Activated T-helper 1 cell treated with Interleukin-2 at 50 U/mL for 16 hours (primary cell): ENCODE results near the gene TBC1D22A.
"Not testable (repeated sequence)": the region's sequence is repeated elsewhere in the genome, so short reads cannot be mapped to it uniquely, and the experiment has no call there.

Experiments
- DNase-seq: peaks from one replicate; pipeline ENCODE4 v3.0.0-alpha.2; 2020; ENCODE audit warnings: low read depth

TBC1D22A gene

DNA sequence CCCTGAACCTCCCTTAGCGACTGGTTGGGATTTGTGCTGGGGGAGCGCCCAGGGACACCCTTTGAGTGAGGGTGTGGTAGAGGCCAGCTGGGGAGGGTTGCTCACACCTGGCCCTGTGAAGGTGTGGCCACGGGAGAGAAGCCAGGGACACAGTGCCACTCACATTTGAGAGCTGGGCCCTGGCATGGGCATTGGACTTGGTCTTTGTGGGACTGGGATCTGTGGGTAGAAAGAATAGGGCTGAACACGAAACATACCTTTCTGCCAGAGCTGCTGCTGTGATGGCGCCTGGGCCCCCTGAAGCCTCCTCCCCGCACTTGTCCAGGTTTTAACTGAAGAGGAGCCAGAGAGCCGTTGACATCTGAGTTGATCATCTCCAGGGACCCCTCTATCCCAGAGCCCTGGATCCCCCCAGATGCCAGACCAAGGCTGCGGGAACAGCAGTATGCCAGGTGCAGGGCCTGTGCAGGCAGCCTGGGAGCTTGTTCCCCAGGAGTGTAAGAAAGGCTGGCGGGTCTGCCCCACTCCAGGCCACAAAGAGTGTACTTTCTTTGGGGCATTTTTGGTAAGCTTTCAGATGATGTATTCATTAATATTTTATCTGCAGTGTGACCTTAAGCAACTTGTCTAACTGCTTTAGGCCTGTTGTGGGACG, 284.1 kb downstream of the TBC1D22A start:
- no peak for DNase-seq

DNA sequence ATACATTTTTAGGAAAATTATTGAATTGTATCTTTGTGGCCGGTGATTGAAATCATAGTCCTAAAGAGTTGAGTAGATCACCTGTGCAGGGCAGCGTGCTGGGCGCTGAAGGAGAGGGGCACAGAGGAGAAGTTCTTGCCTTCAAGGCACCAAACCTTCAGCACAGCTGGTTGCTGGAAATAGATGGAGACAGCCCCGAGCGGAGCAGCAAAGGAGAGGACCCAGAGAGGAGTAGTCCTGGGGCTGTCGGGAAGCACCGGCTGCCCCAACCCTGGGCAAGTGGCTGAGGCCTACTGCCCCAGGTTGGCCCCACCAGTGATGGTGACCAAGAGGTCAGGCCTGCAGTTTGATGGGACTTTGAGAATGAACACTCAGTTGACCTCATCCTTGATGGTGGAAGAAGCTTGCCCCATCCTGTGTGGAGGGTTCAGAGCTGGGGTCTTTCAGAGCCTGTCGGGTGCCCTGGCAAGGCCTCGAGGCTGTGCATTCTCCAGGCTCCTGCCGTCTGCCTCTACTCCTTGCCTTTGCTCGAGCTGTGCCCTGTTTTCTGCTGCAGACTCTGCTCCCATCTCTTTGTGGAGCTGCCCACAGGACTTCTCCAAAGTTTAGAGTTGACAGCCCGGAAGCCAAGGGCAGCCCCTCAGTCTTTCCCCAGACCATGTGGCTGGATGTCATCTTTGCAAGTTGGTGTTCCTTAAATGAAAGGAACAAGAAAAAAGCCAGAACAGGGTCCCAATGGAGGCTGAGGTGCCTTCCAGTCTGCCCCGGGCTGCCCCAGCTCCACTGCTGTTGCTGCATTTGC, 285.1 kb downstream of the TBC1D22A start:
- DNase-seq, result no peak

DNA sequence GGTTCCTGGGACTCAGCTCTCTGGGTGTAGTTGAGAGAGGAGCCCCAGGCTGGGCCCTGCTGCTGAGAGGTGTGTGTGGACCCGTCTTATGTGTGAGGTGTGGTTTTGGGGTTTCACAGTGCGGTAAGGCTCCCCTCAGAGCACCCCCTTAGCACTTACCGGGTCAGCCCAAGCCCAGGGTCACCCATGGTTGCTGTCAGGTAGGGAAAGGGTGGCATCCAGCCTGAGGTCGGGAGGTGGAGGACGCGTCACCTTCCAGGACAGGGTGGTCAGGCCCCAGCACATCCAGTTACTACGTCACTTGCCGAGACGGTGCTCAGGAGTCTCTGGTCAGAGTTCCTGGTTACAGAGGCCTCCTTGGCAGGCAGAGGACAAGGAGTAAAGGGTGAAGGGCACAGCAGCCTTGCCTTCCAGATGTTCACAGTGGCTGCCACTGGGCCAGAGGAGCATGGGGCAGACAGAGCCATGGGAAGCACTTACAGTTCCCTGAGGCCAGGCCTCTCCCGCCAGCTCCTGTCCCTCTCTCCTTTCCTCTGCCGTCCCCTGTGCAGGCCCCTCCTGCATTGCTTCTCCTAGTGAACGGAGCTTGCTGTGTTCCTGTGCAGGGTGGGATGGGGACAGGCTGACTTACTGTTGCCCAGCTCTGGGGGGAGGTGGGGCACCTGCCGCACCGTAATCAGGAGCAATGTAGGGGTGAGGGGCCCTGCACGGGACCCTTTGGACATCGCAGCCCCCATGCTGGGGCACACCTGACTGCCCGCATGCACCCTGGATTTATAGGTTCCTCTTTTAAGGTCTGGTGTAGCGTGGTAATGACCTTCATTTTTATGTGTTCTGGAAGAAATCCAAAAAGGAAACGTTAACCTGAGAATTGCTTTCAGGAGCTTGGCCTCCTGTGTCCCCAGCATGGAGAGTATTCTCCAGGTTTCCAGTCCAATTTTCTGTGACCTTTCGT, 285.9 kb downstream of the TBC1D22A start:
- DNase-seq, result no peak

DNA sequence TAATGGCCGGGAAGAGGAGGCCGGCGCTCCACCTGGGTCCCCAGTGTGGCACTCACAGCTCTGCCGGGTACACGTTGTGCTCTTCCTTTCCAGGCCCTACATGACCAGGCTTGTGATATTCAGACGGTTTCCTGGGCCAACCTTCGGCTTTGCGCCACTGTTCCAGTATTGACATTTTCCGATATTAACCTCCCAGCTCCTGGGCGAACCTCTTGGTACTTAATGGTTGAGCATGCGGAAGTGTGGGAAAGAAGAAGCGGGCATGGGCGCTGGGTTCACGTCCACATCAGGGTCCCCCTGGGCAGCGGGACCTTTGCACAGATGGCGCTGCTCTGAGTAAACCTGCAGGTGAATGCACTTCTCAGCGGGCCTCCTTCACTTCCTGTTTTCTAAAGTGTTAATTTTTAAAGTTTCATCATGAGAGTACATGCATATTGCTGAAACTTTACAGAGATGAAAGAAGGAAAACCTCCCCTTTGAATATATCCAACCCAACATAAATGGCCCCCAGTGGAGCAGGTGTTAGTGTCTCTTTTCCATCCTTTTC, 286.7 kb downstream of the TBC1D22A start:
- DNase-seq, result no peak

DNA sequence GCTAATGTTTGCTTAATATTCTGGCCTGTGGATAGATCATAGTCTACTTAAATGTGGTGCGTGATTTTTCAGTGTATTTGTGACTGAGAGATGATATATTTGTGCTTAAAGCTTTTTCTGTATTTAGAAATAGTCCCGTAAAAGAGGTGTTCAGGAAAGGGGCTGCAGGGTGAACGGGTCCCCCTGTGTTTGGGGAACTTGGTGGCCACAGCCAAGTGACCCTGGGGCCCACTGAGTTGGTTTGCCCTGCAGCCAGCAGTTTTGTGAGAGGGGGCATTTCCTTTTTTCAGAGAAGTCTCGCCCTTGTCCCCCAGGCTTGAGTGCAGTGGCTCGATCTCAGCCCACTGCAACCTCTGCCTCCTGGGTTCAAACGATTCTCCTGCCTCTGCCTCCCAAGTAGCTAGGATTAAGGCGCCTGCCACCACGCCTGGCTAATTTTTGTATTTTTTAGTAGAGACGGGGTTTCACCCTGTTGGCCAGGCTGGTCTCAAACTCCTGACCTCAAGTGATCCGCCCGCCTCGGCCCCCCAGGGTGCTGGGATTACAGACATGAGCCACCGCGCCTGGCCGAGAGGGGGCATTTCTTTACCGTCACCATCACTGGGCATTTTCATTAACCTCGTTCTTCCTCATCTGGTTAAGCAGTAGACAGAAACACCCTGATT, 287.4 kb downstream of the TBC1D22A start:
- DNase-seq, result not testable (repeated sequence)

DNA sequence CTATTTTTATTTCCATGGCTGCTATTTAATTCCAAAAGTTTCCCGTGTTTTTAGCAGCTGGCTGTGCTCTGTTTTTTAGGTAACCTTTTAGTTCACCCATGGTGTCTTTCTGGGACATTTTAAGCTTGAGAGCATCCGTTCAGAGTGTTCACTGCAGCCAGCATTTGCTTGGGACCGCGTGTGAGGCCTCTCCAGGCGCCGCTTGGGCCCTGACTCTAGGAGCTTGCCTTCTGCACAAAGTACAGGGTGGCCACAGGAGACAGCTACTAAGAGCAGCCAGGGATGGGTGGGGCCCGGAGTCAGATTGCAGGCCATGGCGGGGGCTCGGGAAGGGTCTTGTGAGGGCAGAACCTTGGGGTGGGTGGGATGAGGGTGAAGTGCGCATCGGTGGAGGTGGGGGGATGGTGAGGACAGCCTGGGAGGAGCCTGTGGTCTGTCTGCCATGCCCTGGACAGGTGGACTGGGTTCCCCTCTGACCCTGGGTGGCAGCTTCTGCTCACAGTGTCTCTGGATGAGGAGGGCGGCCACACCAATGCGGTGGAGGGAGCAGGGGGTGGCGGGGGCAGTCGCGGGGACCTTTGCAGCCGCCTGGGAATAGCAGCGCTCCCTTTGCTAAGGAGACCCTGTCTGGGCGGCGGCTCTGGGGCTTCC, 288.1 kb downstream of the TBC1D22A start:
- DNase-seq, result no peak

DNA sequence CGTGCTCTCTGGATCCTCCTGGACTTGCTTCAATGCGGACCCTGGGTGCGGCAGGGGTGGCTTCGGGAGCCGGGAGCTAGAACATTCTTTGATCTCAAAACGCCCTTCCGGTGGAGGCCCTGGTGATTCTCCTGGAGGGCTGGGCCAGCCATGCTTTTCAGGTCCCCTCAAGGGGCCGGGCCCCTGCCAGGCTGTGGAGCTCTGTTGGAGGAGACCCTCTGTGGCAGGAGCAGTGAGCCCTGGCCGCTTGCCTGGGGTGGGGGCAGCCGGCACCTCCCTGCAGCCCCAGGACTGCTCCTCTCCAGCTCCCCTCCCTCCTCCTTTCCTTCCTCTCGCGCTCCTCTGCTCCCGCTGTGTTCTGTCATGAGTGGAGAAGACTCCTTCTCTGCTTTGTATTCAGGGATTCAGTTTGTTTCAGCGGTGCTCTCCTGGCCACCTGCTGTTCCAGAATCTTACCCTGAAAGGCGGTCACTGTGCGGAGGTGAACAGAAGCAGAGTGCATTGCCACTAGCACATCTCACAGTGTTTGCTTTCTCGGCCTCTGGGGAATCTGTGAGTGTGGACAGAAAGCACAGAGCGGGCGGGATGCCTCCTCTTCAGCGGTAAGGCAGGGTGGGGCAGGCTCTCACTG, 289.1 kb downstream of the TBC1D22A start:
- no peak for DNase-seq

DNA sequence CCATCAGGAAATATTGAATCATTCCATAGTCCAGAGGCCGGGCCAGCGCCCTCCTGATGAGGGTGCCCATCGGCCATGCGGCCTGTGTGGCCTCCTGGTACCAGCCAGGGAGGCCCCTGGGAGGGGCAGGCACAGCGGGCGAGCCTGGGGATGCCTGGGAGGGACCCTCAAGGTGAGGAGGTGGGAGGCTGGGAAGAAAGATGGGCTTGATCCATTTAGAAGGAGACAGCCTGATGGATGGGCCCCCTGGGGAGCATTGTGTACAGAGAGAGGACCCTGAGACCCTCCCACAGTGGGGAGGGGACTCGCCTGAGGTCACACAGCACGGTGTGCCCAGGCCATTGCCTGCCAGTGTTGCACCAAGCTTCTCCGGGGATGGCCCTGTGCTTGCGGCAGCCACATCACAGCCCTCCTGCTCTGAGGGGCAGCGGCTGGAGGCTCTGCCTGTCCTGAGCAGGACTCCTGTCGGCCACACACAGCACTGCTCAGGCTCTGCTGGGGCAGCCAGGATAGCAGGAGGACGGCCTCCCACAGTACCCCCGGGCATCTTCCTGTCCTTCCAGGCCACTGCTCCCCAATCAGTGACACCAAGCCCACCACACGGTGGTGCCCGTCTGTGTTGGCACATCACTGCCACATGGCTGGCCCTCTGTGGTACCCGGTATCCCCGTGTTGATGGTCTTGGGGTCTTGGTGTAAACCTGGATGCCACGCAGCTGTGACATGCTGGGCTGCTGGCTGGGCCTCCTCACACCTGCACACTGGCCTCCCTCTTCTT, 290.0 kb downstream of the TBC1D22A start:
- DNase-seq, result no peak

DNA sequence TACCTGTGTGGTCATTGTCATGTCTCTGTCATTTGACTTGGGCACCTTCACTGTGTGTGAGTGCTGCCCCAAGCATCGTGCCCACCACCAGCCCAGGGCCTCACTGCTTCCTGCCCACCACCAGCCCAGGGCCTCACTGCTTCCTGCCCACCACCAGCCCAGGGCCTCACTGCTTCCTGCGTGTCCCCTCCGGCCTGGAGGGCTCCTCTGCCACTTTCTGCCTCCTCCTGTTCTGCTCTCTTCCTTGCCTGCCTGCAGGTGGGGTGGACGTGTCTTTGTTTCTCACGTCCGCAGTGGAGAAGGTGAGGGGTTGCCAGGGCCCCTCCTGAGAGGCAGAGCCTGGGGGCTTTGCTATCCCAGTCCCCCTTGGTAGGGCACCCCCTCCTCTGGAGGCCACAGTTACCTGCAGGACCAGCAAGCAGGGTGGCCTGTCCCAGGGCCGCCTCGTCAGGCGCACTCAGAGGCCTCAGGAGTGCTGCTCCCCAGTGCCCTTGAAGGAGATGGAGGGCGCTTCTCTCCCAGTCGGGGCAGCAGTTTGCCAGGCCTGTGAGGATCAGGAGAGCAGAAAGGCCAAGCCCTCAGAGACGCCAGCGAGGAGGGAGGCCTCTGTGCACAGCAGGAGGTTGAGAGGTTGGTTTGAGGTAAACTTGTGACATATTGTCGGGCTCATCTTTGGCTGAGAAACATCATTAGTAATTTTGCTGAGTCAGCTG, 290.7 kb downstream of the TBC1D22A start:
- no peak for DNase-seq

DNA sequence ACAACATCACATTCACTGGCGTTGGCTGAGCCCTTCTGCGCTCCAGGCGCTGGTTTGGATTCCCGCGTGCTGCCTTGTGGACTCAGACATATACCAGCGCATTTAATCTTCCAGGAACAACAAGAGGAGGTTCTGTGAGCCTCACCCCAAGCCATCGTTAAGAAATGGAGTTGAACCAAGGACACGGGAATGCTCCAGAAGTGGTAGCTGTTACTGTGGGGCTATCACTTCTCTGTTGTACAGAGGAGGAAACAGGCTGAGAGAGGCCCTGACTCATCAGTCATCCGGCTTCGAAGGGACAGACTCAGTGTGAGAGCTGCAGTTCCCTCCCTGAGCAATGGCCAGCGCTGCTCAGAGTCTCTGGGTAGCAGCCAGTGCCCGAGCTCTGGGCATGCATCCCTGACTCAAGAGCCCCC, 291.3 kb downstream of the TBC1D22A start:
- no peak for DNase-seq

DNA sequence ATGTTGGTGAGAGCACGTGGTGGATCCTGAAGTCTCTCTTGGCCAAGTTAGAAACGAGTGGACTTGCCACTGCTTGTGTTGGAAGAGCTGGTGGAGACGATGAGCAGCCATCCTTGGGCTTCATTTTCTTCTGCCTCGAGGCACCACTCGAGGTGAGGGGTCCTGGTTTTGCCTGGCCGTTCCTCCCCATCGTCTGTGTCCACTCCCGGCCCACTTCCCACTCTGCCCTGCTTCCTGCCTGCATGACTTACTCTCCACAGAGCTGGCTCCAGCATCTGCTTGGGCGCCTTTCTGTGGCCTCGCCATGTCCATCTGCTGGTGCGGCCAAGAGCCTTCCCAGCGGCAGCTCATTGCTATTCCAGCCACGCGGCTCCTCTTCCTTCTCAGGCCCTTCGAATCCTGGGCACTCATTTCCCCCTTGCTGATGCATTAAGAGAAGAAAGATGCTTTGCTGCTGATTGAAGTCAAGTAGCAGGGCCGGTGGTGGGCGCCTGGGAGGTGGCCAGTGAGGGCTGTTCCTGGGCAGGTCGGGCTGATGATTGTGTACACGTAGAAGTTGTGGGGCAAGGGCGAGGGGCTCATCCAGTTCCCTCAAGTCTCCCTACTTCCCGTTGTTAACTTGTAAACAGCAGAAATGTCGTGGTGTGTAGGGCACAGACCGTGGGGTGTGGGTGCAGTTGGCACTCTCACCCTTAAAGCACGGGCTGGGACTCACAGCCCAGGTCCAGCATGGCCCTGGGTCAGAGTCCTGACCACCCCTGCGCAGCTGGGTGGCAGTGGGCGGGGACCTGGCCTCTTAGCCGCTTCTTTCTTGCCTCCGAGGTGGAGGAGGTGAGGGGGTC, 292.0 kb downstream of the TBC1D22A start:
- no peak for DNase-seq

DNA sequence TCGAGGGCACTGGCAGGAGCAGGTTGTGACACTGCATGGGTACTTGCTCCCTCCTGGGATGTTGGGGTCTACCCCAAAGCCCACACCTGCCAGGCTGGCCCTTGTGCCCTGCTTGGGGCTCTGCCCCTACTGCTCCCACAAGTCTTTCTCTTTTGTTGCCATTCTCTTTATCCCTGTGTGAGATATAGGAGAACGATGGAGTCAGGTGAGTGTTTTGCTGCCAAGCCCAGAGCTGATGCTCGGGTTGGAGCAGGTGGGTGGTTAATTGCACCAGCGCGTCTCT, 292.6 kb downstream of the TBC1D22A start:
- DNase-seq, result no peak

DNA sequence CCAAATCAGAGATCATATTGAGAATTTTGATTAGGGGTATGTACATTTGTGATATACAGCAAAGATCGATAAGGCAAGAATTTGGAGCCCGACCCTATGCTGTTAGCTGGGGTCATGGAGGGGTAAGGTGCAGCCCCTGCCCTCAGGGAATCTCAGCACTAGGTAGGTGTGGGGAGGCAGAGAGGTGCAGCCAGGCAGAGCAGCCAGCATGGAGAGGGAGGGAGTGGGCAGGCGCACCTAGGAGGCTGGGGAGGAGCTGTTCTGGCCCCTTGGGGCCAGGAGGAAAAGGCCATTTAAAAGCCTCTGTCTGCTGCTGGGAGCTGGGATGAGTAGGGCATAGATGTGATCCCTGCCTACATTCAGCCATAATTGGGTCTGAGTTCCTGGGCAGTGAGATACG, 293.0 kb downstream of the TBC1D22A start:
- no peak for DNase-seq

DNA sequence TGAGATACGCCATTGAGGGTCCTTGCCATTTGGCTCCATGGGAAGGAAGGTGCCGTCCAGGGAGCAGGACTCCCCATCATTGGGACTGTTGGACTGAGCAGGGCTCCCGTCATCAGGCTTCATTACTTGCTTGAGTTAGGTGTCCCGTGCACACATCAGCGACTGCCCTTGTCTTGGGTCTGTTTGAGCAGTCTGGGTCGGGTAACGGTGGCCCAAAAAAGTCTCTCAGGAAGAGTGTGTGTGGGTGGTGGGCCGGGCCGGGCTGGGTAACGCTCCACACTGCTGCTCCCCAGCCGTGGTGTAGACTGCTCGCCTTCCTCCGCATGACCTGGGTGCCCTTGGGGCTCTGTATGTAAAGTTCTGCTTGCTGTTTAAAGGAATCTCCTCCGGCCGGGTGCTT, 293.5 kb downstream of the TBC1D22A start:
- DNase-seq, result no peak

DNA sequence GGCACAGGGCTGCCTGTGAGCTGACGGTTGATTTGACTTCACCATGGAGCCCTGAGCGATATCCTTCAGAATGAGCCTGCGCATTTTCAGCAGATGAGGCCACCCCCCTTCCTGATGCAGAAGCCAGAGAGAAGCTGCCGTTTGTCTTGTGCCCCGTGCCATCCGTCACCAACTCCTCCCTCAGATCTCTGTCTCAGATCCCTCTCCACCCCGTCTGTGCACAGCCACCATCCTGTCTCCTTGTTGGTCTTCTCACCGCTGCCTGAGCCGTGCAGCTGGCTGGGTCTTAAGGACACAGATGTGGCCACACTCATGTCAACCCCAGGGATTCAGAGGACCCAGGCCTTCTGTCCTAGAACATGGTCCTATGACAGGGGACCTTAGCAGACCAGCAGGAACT, 293.9 kb downstream of the TBC1D22A start:
- DNase-seq, result no peak

DNA sequence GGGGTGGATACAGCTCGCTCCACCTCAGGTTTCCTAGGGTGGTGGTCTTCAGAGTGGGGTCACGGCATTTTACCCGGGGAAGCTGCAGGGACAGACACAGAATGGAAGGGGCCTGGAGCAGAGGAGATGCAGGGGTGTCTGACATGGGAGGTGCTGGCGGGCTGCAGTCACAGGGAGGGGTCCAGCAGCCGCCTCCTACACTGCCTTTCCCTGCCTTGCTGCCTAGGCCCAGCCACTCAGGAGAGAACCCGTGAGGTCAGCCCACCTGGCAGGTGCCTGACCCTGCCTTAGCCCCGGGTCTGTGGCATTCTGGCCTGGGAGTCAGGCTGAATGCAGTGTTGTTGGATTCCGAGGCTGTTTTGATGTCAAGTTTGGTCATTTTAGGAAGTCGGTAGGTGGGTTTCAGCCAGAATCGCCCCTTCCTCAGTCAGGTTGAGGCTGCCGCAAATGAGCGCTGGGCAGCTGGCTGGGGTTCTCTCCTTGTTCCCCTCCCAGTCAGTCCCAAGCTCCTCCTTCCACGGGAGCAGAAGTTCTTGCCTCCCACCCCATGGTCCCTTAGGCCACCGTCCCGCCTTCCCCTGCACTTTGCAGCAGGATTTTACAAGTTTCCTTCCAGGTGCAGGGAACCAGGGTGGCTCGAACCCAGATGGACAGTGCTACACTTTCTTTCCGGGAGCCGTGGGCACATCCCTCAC, 294.5 kb downstream of the TBC1D22A start:
- DNase-seq, result no peak

DNA sequence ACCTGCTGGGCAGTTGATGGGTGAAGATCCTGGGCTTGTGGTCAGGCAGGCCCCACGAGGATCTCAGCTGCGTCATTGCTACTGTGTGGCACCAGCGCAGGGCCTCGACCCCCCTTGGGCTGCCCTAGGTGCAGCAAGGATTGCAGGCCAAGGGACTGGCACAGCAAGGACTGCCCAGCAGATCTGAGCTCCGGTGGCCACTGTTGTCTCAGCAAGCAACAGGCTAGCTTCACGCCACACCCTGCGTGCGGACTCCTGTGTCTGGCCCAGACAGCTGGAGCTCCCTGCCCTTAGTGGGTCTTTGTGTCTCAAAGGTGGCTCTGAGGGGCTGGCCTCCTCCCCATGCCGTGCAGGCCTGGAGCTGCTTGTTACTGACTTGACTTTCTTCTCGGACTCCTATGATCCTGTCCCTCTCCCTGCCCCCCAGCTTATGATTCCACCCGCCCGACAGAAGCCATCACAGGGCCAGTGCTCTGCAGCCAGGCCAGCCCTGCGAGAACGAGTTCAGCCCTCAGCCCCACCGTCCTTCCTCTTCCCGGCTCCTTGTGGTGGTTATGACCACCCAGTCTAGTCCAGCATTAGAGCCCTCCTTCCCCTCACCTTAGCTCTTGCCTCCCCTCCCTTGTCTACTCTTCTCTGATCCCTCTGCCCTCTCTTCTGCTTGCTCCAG, 295.6 kb downstream of the TBC1D22A start:
- DNase-seq, result no peak
